Measurements from ENCODE around the gene TRIM14. TPM values are rescaled to one million over a fixed set of nuclear protein-coding genes. Genes with fewer than 3 reads are reported as not detected.

Gene TRIM14
- total and polyA plus RNA-seq, 9 donors: 2.3 to 24.0 (median 5.7) TPM

GRCh38 chr9:98085944-98086343 lies 33.1 kb downstream of the TRIM14 start:
- 82 to 89% (median 83%) methylated on average over 7 of the region's 7 CpGs for WGBS, 3 donors
- DNase-seq: no peak
- Histone ChIP-seq H3K27ac (no peak overlapping the region), H3K9me3 (no peaks in the 10 kb centered on the region), H3K27me3 (no peaks in the 10 kb centered on the region), H3K4me1 (ENCODE audit: insufficient read depth) (peaks cover 7% of the 10 kb centered on the region), H3K4me3 (no peak overlapping the region), H3K36me3 (no peaks in the 10 kb centered on the region)
- TF ChIP-seq POLR2A (IDR thresholded peaks at IDR 0.05) (no peak), CTCF (IDR thresholded peaks at IDR 0.05) (no peak), EP300 (IDR thresholded peaks at IDR 0.05) (no peak)
- intact Hi-C loops (cut with DNase I): no loop called here

GRCh38 chr9:98085058-98085457 lies 34.0 kb downstream of the TRIM14 start:
- Histone ChIP-seq H3K9me3 (no peaks in the 10 kb centered on the region), H3K4me1 (ENCODE audit: insufficient read depth) (peaks cover 7% of the 10 kb centered on the region), H3K4me3 (no peak overlapping the region), H3K27ac (no peak overlapping the region), H3K36me3 (no peaks in the 10 kb centered on the region), H3K27me3 (no peaks in the 10 kb centered on the region)
- DNase-seq: no peak
- TF ChIP-seq CTCF (IDR thresholded peaks at IDR 0.05): no peak
- no peak for TF ChIP-seq EP300 (IDR thresholded peaks at IDR 0.05)
- TF ChIP-seq POLR2A (IDR thresholded peaks at IDR 0.05): no peak
- WGBS, 3 donors: 86 to 90% (median 90%) methylated on average over 4 of the region's 4 CpGs
- intact Hi-C loops (cut with DNase I): no loop called here

GRCh38 chr9:98084396-98084795 lies 34.6 kb downstream of the TRIM14 start:
- intact Hi-C loops (cut with DNase I): no loop called here
- Histone ChIP-seq H3K9me3 (no peaks in the 10 kb centered on the region), H3K4me3 (no peak overlapping the region), H3K4me1 (ENCODE audit: insufficient read depth) (peaks cover 7% of the 10 kb centered on the region), H3K27ac (no peak overlapping the region), H3K27me3 (no peaks in the 10 kb centered on the region), H3K36me3 (no peaks in the 10 kb centered on the region)
- DNase-seq: no peak
- 68 to 73% (median 69%) methylated on average over 3 of the region's 3 CpGs for WGBS, 3 donors
- TF ChIP-seq POLR2A (IDR thresholded peaks at IDR 0.05) (no peak), EP300 (IDR thresholded peaks at IDR 0.05) (no peak), CTCF (IDR thresholded peaks at IDR 0.05) (no peak)

GRCh38 chr9:98083566-98084183 lies 35.3 kb downstream of the TRIM14 start:
- intact Hi-C loops (cut with DNase I): no loop called here
- no peaks in the 10 kb centered on the region for H3K27me3 ChIP-seq
- TF ChIP-seq CTCF (IDR thresholded peaks at IDR 0.05) (no peak), EP300 (IDR thresholded peaks at IDR 0.05) (no peak), POLR2A (IDR thresholded peaks at IDR 0.05) (no peak)
- no peak overlapping the region for H3K4me3 ChIP-seq
- 81 to 88% (median 87%) methylated on average over 7 of the region's 7 CpGs for WGBS, 3 donors
- no peaks in the 10 kb centered on the region for H3K9me3 ChIP-seq
- DNase-seq: no peak
- H3K27ac ChIP-seq: no peak overlapping the region
- H3K36me3 ChIP-seq: no peaks in the 10 kb centered on the region
- peaks cover 7% of the 10 kb centered on the region for H3K4me1 ChIP-seq (ENCODE audit: insufficient read depth)

All from ovary (tissue), 9 donors.